ENCODE results near the gene ERO1B.

The ERO1B gene

DNA sequence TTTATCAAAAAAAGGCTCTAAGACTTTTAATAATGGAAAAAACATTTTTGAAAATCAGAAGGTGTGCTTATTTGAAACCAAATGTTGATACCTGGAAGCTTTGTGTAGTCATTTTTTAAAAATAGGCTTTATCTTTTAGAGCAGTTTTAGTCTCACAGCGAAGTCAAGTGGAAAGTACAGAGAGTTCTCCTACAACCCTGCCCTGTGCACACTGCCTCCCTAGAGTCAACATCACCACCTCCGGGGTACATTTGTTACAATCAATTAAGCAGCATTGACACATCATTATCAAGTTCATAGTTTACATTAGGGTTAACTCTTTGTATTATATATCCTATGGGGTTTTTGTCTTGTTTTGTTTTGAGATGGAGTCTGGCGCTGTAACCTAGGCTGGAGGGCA lies 10.7 kb upstream of the ERO1B start:
- no peak for DNase-seq

DNA sequence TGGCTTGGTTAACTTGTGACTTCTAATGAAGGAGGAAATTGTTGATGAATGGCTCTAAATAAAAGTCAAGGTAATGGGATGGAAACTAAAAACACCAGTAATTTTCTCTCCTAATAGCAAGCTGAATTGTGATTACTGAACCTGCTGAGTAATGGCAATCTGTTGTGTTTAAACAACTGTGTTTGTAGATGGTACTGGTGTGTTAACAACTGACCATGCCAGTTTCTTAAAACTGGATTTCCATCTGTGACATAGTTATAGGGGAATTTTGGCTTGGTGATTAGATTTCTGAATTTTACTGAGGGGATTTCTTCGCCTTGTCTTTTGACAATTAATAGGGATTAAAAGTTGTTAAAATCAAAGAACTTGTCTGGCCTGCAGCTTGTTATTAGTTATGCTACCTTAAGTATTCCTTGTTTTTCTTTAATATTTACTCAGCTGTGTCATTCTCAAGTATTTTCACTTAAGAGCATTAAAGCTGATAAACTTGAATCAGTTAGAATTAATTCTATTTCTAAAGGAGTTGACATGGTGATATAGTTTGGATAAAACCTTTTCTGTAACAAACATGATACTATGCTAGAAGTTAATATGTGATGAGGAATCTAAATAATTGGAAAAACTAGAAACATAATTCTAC lies 7.9 kb upstream of the ERO1B start:
- DNase-seq: no peak

DNA sequence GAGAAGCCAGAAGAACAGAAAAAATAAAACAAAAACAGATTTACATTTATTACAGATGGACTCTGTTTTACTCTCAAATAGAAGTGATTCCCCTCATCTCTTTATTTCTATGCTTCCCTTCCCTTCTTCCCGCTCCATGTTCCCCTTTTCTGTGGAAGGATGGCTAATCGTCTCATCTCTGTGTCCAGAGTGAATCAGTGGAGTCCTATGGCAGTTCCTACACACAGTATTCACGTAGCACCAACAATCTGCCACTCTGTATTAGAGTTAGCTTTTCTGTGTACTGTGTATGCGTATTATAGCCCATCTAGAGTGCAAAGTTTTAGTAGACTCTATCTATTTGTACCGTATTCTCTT lies 6.8 kb upstream of the ERO1B start:
- no peak for DNase-seq

DNA sequence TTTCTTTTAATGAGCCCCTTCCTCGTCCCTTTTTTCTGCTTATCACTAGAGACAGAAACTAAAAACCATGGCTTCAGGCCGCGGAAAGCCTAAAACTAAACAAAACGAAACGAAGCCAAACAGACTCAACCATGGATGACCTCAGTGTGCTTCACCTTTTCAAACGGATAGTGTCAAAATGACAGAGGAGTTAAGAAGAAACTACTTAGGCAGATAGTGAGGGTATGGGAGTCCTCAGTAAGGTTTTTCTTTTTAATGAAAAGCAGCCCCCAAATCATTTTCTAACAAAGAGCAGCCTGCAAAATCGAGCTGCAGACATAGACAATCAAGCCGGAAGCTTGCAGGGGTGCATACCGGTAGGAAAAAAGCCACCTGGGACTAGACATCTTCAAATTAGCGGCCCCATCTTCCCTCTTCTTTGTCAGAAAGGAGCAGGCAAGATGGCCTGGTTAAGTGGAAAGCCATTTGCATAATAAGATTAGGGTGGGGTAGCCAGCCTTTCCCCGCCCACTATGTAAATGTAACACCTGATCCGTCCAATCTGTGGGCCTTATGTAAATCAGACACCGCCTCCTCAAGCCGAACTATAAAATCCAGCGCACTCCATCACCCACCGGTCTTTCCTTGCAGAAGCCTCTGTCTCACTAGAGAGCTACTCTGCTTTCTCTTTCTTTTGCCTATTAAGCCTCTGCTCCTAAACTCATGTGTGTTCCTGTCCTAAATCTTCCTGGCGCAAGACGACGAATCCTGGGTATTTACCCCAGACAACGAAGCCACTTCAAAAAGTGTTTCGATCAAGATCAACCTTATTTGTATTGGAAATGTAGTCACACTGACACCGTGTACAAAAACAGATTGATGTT lies 6.2 kb upstream of the ERO1B start:
- DNase-seq: no peak

DNA sequence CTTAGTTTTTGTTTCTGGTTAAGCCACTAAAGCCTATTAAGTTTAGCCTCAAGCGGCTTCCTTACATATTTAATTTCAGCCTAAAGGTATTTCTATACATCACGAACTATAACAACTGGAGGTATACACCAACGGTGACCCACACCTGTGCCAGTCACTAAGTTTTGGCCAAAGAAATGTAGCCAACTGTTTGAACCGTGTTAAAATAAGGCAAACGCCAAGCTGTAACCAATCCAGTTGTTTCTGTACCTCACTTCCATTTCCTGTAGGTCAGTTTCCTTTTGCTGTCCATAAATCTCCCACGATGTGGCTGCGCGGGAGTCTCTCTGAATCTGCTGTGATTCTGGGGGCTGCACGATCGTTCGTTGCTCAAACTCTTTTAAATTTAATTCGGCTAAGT lies 5.6 kb upstream of the ERO1B start:
- no peak for DNase-seq

DNA sequence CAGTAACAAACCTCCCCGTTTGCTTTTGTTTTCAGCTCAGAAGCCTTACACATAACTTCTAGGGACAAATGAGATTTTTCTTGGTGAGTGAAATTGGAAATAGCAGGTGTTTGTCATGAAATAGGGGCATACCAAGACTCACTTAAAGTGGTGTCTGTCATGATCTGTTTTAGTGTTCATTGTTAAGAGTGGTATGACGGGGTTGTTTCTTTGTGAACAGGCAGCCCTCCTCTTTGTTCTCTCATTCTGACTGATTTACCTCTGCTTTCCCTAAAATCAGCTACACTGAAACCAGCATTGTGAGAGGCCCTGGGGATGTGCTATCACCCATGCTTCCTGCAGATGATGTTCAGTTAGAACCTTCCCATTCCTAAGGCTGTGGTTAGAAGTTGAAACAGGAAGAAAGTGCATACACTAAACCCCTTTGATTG lies 2.5 kb upstream of the ERO1B start:
- DNase-seq: no peak

DNA sequence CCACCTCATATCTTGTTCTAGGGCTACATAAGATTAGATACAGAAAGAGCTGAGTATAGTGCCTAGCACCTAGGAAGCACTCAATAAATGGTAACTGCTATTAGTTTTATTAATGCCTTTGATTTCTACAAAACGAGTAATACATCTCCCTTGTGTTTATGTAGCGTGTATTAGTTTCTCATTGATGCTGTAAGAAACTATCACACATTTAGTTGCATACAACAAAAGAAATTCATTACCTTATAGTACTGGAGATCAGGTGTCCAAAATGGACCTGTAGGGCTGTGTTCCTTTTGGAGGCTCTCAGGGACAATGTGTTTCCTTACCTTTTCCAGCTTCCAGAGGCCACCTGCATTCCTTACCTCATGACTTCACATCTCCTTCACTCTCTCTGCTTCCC lies 961 bp upstream of the ERO1B start:
- DNase-seq: no peak

DNA sequence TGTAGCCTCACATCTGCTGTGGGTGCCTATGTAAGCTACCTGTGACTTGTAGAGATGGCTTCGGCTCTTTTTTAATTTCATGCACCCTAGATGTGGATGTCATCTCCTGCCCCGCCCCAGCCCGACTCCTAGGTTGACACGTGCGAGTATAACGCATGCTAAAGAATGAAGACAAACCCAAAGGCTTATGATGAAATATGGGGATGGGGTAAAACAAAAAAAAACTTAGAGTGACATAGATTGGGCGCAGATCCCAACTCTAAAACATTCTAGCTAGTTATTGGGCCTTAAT lies 613 bp upstream of the ERO1B start:
- no peak for DNase-seq

DNA sequence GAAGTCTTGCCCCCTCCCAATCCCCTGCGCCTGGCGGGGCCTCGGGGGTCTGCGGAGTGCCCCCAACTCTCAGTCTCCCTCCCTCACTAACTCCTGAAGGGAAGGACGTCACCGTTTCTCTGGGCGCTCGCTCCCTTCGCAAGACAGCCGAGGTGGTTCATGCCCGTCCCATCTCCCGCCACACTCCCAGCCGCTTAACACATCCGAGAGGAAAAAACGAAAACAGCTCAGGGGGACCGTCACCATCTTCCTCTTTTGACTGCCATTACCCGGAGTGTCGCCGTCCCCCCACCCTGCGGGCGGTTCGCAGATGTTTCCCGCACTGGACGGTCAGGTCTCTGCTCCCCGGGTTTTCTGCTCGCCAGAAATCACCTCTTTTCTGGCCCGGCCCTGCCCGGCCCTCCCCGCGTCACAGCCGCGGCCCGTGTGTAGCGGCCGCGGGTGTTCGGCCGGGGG lies 532 bp downstream of the ERO1B start:
- peak in 1 of 2 experiments; percentile 12 for DNase-seq

DNA sequence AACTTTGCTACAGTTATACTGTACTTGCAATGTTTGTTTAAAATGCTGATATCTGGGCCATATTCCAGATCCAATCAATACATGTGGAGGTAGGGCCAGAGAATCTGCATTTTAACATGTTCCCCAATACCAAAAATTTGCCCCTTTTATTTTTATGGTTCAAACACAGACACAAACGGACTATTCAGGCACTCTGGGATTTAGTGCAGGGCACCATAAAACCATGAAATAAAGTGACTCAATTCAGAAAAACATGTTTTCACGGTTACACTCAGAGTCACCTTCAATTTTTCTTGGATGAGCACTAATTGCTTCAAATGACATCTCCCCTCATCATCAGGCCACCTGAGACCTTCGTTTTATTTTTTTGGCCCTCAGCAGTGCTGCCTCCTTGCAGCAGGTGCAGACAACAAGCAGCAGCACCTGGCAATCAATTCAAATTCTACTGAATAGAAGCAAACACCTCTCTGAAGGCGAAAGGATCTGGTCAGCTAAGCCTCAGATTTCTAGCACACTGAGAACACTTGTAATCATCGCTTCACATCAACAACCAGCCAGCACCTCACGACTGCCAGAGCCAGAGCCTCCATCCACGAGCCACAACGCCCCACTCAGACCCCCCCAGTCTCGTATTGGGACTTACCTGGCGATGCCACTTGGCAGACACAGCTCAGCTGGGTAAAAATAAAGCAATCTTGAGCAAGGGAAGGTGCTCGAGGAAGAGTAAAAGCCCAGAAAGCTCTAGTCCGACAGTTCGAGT lies 1.1 kb downstream of the ERO1B start:
- DNase-seq: no peak

DNA sequence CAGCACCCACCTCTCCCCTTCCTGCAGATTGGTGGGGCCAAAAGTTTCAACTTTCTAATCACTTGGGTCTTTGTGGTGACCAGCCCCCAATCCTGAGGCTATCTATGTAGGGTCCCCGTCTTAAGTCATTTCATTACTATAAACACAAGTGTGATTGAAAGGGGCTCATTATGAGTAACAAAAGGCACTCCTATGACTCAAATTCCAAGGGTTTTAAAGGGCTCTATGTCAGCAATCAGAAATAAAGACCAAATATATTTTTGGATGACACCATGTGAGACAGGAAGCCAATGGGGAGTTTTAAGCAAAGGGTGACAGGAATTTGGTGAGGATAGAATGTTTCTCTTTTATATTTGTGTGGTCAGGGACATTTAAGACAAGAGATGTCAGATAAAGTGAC lies 6.2 kb downstream of the ERO1B start:
- no peak for DNase-seq

DNA sequence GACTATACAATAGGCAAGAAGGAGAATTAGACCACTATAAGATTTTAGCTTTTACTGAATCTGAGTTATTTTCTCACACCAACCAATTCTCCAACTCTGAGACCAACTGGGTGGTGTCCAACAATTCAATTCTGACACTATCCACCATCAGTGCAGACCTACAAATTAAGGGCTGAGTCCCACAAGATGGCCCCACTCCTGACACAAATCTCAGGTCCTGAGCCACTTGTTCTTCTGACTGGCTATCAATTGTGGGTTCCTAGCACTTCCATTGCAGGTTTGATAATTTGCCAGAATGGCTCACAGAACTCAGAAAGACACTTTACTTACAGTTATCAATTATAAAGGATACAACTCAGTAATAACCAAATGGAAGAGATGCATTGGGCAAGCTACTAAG lies 6.7 kb downstream of the ERO1B start:
- no peak for DNase-seq

DNA sequence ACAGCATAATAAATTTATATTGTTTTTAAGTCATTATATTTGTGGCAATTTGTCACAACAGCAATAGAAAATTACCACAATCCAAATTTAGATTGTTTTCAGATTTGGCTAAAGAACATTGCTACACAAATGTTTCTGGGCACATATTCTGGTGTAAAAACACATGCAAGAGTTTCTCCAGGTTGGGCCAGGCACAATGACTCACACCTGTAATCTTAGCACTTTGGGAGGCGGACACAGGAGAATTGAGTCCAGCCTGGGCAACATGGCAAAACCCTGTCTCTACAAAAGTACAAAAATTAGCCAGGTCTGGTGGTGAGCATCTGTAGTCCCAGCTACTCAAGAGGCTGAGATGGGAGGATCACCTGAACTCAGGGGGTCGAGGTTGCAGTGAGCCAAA lies 8.4 kb downstream of the ERO1B start:
- no peak for DNase-seq

DNA sequence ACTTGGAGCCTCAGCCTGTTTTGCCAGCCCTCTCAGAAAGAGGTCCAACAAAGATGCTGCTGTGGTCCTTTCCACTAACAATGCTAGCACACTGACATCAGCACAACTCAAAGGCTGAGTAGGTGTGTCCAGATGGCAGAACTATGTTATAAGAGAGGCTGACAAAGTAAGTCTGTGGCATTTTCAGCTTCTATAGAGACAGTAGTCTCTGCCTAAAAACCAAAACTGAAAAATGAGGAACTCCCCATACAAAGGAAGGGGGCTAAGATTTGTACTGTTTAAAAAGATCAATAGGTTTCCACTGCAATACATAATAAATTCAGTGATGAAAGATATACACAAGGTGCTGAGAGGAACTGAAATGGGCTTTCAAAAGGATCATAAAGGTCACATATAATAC lies 12.3 kb downstream of the ERO1B start:
- DNase-seq: no peak

DNA sequence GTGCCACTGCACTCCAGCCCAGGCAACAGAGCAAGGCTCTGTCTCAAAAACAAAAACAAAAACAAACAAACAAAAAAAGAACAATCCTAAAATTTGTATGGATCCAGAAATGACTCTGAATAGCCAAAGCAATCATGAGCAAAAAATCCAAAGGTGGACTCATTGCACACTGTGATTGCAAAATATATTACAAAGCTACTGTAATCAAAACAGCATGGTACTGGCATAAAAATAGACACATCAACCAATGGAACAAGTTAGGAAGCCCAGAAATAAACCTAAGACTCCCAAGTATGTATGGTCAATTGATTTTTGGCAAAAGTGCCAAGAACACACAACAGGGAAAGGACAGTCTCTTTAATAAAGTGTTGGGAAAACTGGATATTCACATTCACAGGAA lies 19.9 kb downstream of the ERO1B start:
- no peak for DNase-seq

DNA sequence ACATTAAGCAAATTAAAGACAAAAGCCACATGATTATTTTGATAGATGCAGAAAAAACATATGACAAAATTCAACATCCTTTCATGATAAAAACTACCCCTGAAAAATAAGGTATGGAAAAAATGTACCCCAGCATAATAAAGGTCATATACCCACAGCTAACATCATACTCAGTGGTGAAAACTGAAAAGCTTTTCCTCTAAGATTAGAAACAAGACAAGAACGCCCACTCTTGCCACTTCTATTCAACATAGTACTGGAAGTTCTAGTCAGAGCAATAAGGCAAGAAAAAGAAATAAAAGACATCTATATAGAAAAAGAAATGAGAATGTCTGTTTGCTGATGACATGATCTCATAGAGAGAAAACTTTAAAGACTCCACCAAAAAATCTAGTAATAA lies 20.7 kb downstream of the ERO1B start:
- no peak for DNase-seq

DNA sequence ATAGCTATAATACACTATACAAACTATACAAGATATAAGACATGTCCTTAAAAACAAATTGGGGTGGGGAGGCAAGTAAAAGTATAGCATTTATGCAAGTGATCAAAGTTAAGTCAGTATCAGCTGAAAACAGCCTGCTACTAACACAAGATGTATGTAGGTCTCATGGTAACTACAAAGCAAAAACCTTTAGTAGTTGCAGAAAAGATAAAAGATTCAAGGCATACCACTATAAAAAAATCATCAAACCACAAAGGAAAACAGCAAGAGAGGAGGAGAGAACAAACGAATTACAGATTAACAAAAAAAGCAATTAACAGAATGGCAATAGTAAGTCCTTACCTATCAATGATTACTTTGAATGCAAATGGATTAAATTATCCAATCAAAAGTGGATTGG lies 22.7 kb downstream of the ERO1B start:
- DNase-seq: no peak

DNA sequence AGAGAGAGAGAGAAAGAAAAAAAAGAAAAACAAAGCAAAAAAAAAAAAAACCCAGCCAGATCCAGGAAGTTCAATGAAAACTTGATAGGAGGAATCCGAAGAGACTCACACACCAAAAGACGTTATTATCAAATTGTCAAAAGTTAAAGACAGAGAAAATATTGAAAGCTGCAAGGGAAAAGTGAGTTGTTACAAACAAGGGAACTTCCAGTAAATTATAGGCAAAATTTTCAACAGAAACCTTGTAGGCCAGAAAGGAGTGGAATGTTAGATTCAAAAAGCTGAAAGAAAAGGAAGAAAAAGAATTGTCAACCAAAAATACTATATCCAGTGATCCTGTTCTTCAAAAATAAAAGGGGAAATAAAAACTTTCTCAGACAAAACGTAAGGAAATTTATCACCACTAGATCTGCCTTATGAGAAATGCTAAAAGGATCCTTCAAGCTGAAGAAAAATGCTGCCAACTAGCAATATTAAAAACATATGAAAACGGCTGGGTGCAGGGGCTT lies 23.6 kb downstream of the ERO1B start:
- no peak for DNase-seq

DNA sequence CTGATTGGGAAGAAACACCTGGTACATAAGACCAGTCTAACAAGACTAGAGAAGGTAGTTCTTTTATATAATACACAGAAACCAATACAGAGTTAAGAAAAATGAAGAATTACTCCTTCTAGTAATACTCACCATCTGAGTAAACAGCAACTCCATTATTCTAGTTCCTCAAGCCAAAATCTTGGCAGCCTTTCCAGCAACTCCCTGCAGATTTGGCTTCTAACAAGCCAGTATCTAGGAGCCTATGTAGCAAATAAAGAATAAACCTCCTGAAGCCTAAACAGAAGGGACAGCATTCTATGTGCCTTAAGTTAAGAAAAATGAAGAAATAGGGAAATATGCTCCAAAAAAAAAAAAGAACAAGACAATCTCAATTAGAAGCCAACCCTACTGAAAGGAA lies 24.5 kb downstream of the ERO1B start:
- DNase-seq: no peak

DNA sequence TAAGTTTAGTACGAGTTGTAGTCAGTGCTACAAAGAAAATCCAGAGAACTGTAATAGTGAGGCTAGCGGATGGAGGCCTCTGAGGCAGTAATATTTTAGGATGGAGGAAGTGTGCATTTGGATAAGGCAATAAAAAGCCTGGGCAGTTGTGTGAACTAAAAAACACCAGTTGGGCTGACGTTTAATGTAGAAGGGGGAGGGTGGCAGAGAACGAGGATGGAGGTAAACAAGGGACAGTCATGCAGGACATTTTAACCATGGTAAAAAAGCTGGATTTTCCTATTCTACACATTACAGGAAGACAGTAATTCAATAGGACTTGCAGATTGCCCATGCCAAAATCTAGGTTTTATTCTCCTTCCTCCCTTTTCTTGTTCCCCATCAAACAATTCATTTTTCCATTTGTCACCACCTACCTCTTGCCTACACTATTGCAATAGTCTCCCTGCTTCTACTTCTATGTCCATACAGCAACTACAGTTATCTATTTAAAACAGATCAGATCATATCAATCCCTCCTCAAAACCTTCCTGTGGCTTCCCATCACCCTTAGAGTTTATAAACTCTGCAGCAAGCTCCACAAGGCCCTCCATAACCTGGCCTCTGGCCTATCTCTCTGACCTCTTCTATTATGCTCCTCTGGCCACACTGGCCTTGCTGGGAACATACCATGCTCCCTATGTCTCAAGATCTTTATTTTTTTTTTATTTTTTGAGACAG lies 27.7 kb downstream of the ERO1B start:
- no peak for DNase-seq

DNA sequence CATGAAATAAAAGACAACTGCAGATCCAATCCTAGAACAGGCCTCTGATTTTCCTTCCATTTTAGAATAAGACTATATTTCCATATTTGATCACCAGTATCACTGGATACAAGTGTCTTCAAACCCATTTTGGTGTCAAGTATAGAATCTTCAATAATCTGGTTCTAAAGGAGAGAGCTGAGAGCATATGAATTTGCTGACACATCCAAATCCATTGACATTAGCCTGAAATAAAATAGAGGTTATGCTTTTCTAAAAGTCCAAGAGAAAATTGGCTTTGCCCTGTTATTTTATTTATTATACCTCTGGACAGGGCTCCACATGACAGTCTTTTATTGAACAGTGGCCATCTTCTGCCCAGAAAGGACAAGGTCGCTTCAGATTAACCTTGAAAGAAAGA lies 28.6 kb downstream of the ERO1B start:
- no peak for DNase-seq

DNA sequence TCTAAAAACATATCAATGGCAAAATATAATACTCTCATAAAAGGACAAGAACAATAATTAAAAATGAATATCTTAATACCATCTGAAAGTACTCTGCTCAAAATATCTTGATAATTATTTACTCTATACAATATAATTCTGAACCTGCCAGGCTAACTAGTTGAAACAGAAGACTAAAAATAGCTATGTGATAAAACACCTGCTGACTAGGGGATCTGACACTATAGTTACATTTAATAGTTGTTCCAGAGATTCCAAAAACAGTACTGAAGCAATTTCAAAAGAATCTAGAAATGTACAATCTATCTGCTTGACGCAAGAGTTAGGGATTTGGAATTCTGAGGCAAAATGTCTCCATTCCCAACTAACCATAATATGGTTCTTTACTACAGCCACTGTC lies 30.2 kb downstream of the ERO1B start:
- DNase-seq: no peak

DNA sequence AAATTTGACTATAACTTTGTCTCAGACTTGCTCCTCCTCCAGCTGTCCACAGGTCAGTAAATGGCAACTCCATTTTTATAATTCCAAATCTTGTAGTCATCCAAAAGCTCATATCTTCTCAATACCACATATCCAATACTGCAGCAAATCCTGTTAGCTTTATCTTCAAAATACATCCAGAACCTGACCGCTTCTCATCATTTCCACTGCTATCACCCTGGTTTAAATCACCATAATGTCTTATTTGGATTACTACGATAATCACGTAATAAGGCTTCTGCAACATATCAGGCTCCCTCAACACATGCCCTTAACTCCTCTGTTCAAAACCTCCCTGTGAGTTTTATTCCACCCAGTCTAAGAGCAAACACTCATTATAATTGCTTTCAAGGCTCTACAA lies 34.5 kb downstream of the ERO1B start:
- DNase-seq: no peak
